Uterus (tissue), 2 donors: ENCODE measurements around the gene BST1.

Experiments used
- POLR2A ChIP-seq, 2 donors: fragments of 450-650 bp; IDR thresholded peaks; one replicate each; pipeline ENCODE4 v1.6.1; 2016; ENCODE audit warnings: antibody characterized with exemption in 2 of 2, mild to moderate bottlenecking in 1 of 2, moderate library complexity in 1 of 2
- TF ChIP-seq, protein P1 (sequence below), 4 experiments: fragments of 200-600 bp in 2 of 4; fragments of 450-650 bp in 2 of 4; sonication (generic) in 2 of 4; IDR thresholded peaks; one replicate each; pipeline ENCODE4 v1.5.1; 2016 to 2019; ENCODE audit warnings: antibody characterized with exemption in 4 of 4, mild to moderate bottlenecking in 2 of 4, moderate library complexity in 1 of 4

DNA sequence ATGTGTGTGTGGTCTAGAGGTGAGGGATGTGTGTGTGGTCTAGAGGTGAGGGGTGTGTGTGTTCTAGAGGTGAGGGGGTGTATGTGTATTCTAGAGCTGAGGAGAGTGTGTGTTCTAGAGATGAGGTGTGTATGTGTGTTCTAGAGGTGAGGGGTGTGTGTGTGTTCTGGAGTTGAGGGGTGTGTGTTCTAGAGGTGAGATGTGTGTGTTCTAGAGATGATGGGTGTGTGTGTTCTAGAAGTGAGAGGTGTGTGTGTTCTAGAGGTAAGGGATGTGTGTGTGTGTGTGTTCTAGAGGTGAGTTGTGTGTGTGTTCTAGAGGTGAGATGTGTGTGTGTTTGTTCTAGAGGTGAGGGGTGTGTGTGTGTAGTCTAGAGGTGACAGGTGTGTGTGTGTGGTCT, 1.3 kb downstream of the BST1 start:
- no peak for TF ChIP-seq POLR2A (IDR thresholded peaks at IDR 0.05)
- TF ChIP-seq, protein P1, sequence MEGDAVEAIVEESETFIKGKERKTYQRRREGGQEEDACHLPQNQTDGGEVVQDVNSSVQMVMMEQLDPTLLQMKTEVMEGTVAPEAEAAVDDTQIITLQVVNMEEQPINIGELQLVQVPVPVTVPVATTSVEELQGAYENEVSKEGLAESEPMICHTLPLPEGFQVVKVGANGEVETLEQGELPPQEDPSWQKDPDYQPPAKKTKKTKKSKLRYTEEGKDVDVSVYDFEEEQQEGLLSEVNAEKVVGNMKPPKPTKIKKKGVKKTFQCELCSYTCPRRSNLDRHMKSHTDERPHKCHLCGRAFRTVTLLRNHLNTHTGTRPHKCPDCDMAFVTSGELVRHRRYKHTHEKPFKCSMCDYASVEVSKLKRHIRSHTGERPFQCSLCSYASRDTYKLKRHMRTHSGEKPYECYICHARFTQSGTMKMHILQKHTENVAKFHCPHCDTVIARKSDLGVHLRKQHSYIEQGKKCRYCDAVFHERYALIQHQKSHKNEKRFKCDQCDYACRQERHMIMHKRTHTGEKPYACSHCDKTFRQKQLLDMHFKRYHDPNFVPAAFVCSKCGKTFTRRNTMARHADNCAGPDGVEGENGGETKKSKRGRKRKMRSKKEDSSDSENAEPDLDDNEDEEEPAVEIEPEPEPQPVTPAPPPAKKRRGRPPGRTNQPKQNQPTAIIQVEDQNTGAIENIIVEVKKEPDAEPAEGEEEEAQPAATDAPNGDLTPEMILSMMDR (IDR thresholded peaks at IDR 0.05), result no peak
